ENCODE data around the gene KCNE4. TPM values are rescaled to one million over a fixed set of nuclear protein-coding genes. Genes with fewer than 3 reads are reported as not detected.
A peak's percentile ranks its signal among the peaks of the same experiment; 100 is the strongest.

KCNE4 gene
- total RNA-seq, 2 experiments from 2014 or later, result not detected

DNA sequence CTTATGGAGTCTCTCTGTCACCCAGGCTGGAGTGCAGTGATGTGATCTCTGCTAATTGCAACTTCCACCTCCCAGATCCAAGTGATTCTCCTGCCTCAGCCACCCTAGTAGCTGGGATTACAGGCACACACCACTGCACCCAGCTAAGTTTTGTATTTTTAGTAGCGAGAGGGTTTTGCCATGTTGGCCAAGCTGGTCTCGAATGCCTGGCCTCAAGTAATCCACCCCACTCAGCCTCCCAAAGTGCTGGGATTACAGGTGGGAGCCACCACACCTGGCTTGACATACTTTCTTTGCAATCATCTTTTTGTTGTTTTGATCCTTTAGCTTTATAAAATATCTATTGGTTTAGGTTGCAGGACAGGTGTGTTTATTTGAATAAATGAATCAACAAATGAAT, 9.7 kb upstream of the KCNE4 start:
- CTCF ChIA-PET, result no interaction called here

DNA sequence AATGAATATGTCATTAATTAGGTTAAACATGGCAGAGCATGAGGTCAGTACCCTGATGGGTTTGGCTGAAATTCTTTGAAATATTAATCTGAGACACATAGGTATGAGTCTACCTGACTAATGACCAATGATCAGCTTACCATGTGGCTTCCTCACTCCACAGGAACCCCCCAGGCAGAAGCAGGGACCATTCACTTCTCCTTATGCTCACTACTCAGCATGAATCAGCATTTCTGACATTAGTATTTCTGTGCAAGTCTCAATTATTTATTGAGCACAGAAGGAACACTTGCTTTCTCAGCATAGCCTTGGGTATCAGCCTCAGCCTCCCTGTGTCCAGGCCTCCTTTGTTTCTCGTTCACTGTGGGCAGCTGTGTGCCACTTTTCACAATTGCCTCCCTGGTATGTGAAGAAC, 9.3 kb upstream of the KCNE4 start:
- Histone ChIP-seq H3K27me3 (ENCODE audit: control insufficient read depth in 1 of 2, insufficient read depth in 2 of 2, low read length in 2 of 2) (peaks cover 0 to 3% of the 10 kb centered on the region in 2 experiments), H3K4me3 (ENCODE audit: low read length) (no peak overlapping the region), H3K9me3 (ENCODE audit: control insufficient read depth in 1 of 2, insufficient read depth in 1 of 2, low read length in 2 of 2) (no peaks in the 10 kb centered on the region), H3K36me3 (ENCODE audit: insufficient read depth, low read length) (no peaks in the 10 kb centered on the region), H3K27ac (ENCODE audit: low read depth in 1 of 2, low read length in 2 of 2) (no peak overlapping the region), H3K4me1 (ENCODE audit: insufficient read depth, low read length) (no peaks in the 10 kb centered on the region)
- no peak overlapping the region for H3K4me3 Mint-ChIP-seq
- H3K27ac Mint-ChIP-seq, result no peak overlapping the region
- ChIA-PET POLR2A (no interaction called here), CTCF (no interaction called here)
- DNase-seq (peak in 1 of 14 experiments; percentile 2), ATAC-seq (ENCODE audit: poor library complexity) (no peak)
- H3K36me3 Mint-ChIP-seq (ENCODE audit: low read depth), result no peaks in the 10 kb centered on the region
- TF ChIP-seq, protein P1, sequence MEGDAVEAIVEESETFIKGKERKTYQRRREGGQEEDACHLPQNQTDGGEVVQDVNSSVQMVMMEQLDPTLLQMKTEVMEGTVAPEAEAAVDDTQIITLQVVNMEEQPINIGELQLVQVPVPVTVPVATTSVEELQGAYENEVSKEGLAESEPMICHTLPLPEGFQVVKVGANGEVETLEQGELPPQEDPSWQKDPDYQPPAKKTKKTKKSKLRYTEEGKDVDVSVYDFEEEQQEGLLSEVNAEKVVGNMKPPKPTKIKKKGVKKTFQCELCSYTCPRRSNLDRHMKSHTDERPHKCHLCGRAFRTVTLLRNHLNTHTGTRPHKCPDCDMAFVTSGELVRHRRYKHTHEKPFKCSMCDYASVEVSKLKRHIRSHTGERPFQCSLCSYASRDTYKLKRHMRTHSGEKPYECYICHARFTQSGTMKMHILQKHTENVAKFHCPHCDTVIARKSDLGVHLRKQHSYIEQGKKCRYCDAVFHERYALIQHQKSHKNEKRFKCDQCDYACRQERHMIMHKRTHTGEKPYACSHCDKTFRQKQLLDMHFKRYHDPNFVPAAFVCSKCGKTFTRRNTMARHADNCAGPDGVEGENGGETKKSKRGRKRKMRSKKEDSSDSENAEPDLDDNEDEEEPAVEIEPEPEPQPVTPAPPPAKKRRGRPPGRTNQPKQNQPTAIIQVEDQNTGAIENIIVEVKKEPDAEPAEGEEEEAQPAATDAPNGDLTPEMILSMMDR (IDR thresholded peaks at IDR 0.05), result no peak
- H3K9me3 Mint-ChIP-seq, result no peaks in the 10 kb centered on the region
- H3K4me1 Mint-ChIP-seq (ENCODE audit: low read depth), result no peaks in the 10 kb centered on the region
- intact Hi-C loops (cut with DNase I, micrococcal nuclease), result no loop called here
- peaks cover 5% of the 10 kb centered on the region for H3K27me3 Mint-ChIP-seq

More for the DNA sequence above, 9.7 kb upstream of the KCNE4 start:
- no peak for ATAC-seq (ENCODE audit: poor library complexity)
- Mint-ChIP-seq H3K4me3 (no peak overlapping the region), H3K4me1 (ENCODE audit: low read depth) (no peaks in the 10 kb centered on the region), H3K9me3 (no peaks in the 10 kb centered on the region), H3K36me3 (ENCODE audit: low read depth) (no peaks in the 10 kb centered on the region), H3K27me3 (peaks cover 6% of the 10 kb centered on the region), H3K27ac (no peak overlapping the region)
- Histone ChIP-seq H3K9me3 (ENCODE audit: control insufficient read depth in 1 of 2, insufficient read depth in 1 of 2, low read length in 2 of 2) (no peaks in the 10 kb centered on the region), H3K27ac (ENCODE audit: low read depth in 1 of 2, low read length in 2 of 2) (no peak overlapping the region), H3K4me3 (ENCODE audit: low read length) (no peak overlapping the region), H3K27me3 (ENCODE audit: control insufficient read depth in 1 of 2, insufficient read depth in 2 of 2, low read length in 2 of 2) (peaks cover 0 to under 1% of the 10 kb centered on the region in 2 experiments), H3K36me3 (ENCODE audit: insufficient read depth, low read length) (no peaks in the 10 kb centered on the region), H3K4me1 (ENCODE audit: insufficient read depth, low read length) (no peaks in the 10 kb centered on the region)
- intact Hi-C loops (cut with DNase I, micrococcal nuclease), result no loop called here
- DNase-seq, result no peak
- TF ChIP-seq, protein P1 (IDR thresholded peaks at IDR 0.05), result no peak
- POLR2A ChIA-PET, result no interaction called here

DNA sequence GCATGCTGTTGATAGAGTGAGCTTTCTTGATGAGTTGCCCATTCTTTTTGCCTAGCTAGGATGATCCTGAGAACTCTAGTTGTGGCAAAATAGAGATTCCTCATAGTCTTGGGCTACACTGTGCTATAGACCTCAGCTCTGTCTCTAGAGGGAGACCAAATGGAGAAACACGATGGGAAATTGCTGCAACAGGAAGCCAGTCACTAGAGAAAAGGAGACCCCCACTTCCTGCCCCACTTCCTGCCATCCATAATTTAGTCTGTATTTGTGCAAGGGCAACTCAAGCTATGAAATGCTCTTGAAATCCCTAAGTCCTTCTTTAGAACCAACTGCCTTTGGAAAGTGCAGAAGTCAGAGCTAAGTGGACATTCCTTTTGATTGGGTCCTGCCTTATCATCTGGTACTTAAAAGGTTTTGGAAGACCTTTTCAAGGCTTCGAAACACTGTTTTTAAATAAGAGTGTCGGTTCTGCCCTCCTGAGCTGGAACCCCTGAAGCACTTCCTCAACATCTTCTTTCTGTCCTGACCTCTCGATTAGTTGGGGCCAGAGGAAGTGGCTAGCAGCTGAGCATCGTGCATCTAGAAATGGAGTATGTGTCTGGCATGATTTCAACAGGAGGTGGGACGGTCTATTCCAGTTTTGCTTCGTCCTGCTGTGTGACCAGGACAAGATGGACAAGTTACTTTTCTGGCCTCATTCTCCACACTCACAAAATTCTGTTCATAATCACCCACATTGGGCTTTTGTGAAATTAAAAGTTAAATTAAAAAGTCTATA, 8.6 kb upstream of the KCNE4 start:
- no peaks in the 10 kb centered on the region for H3K4me1 Mint-ChIP-seq (ENCODE audit: low read depth)
- H3K9me3 ChIP-seq (ENCODE audit: control insufficient read depth in 1 of 2, insufficient read depth in 1 of 2, low read length in 2 of 2), result no peaks in the 10 kb centered on the region
- intact Hi-C loops (cut with DNase I, micrococcal nuclease), result no loop called here
- no peaks in the 10 kb centered on the region for H3K9me3 Mint-ChIP-seq
- peak in 1 of 14 experiments; percentile 10 for DNase-seq
- no peak overlapping the region for H3K27ac Mint-ChIP-seq
- H3K4me3 ChIP-seq (ENCODE audit: low read length), result no peak overlapping the region
- H3K36me3 Mint-ChIP-seq (ENCODE audit: low read depth), result no peaks in the 10 kb centered on the region
- no peaks in the 10 kb centered on the region for H3K4me1 ChIP-seq (ENCODE audit: insufficient read depth, low read length)
- TF ChIP-seq, protein P1 (IDR thresholded peaks at IDR 0.05), result no peak
- ChIA-PET POLR2A (no interaction called here), CTCF (no interaction called here)
- no peaks in the 10 kb centered on the region for H3K27me3 Mint-ChIP-seq
- H3K27ac ChIP-seq (ENCODE audit: low read depth in 1 of 2, low read length in 2 of 2), result no peak overlapping the region
- no peak overlapping the region for H3K4me3 Mint-ChIP-seq
- H3K36me3 ChIP-seq (ENCODE audit: insufficient read depth, low read length), result no peaks in the 10 kb centered on the region
- no peak for ATAC-seq (ENCODE audit: poor library complexity)
- peaks cover 0 to 3% of the 10 kb centered on the region in 2 experiments for H3K27me3 ChIP-seq (ENCODE audit: control insufficient read depth in 1 of 2, insufficient read depth in 2 of 2, low read length in 2 of 2)
